Activated gamma-delta T cell treated with Interleukin-2 at 50 U/mL for 16 hours (primary cell): ENCODE measurements around the gene RBM23.
"Not testable (repeated sequence)": the region's sequence is repeated elsewhere in the genome, so short reads cannot be mapped to it uniquely, and the experiment has no call there.

Source experiments
- DNase-seq: peaks from one replicate; pipeline ENCODE4 v3.0.0-alpha.2; 2020

RBM23 gene

DNA sequence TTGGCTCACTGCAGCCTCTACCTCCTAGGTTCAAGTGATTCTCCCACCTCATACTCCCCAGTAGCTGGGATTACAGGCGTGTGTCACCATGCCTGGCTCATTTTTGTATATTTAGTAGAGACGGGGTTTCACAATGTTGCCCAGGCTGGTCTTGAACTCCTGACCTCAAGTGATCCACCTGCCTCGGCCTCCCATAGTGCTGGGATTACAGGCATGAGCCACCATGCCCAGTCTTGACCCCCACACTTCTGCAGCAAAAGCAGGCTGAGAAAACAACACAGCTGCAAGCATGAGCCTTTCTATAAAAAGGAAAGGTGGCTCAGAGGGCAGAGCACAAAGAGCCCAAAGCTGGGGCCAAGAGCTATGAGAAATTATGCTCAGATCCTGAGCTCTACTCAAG, 58.6 kb downstream of the RBM23 start:
- DNase-seq = not testable (repeated sequence)

DNA sequence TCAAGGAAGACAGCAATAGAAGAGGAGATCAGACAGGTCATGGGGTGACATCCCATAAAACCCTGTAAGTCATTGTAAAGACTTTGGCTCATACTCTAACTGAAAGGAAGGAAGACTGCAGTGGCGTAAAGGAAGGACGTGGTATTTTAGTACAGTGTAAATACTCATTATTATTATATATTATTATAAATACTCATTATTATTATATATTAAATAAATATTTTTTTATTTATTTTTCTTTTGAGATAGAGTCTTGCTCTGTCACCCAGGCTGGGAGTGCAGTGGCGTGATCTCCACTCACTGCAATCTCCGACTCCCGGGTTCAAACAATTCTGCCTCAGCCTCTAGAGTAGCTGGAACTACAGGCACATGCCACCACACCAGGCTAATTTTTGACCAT, 62.5 kb downstream of the RBM23 start:
- no peak for DNase-seq

- no peak for DNase-seq
These were observed 63.8 kb downstream of the RBM23 start for GRCh38 chr14:22854963-22855724.

GRCh38 chr14:22854296-22854695, 64.7 kb downstream of the RBM23 start:
- not testable (repeated sequence) for DNase-seq

GRCh38 chr14:22852940-22853767, 65.8 kb downstream of the RBM23 start:
- peak; percentile 93 for DNase-seq

DNA sequence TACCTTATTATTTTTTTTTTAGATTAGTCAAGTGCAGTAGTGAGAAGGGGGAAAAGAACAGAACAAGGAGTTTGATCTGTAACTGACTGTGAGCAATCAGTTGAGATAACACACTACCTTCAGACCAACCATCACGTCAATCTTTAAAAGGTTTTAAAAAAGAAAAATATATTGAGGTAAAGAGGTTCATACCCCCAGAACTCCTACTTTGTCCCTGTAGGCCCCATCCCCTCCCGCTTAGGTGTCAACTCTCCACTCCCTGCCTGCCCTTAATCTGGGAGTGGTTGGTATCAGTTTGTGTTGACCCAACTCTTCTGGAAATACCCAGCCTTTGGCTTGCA, 66.4 kb downstream of the RBM23 start:
- DNase-seq = no peak

DNA sequence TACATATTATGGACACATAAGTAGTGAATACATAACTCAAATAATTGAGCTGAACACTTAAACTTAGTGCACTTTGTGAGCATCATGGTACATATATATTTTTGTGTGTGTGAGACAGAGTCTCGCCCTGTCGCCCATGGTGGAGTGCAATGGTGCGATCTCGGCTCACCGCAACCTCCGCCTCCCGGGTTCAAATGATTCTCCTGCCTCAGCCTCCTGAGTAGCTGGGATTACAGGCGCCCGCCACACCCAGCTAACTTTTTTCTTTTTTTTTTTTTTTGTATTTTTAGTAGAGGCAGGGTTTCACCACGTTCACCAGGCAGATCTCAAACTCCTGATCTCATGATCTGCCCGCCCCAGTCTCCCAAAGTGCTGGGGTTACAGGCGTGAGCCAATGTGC, 66.8 kb downstream of the RBM23 start:
- DNase-seq = not testable (repeated sequence)

GRCh38 chr14:22850944-22851764, 67.8 kb downstream of the RBM23 start:
- no peak for DNase-seq

GRCh38 chr14:22849212-22849819, 69.6 kb downstream of the RBM23 start:
- DNase-seq = no peak

DNA sequence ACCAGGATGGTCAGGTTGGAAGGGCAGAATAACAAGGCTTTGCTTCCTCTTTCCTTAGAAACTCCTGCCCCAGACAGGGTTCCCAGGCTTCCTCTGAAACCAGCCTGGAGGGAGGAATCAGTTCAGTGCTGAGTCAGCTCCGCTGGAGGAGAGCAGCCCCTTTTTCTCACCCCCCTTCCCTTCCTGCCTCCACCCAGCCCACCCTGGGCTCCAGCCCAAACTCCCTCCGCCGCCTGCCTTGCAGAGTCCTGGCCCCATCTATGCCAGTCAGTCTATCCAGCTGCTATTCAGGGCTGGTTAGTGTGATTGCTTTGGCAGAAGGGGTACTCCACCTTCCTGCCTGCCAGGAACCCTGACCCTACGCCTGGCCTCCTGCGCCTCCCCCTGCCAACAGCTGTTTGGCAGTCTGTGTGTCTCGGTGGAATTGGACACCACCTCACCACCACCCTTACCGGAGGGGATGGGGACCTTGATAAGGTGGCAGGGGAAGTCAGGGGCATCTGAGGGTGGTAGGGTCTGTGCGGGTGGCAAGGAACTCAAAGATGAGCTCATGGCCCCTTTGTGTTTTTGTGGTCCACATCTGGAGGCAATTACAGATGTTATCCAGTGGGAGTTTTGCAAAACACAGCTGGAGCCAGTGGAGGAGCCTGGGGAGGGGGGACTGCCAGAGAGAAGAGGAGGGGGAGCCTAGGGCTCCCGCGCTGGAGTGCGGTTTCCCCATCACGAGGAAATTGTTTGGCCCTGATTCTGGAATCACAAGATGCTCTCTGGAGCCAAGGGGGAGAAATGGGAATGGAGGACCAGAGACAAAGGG, 70.4 kb downstream of the RBM23 start:
- DNase-seq = no peak

DNA sequence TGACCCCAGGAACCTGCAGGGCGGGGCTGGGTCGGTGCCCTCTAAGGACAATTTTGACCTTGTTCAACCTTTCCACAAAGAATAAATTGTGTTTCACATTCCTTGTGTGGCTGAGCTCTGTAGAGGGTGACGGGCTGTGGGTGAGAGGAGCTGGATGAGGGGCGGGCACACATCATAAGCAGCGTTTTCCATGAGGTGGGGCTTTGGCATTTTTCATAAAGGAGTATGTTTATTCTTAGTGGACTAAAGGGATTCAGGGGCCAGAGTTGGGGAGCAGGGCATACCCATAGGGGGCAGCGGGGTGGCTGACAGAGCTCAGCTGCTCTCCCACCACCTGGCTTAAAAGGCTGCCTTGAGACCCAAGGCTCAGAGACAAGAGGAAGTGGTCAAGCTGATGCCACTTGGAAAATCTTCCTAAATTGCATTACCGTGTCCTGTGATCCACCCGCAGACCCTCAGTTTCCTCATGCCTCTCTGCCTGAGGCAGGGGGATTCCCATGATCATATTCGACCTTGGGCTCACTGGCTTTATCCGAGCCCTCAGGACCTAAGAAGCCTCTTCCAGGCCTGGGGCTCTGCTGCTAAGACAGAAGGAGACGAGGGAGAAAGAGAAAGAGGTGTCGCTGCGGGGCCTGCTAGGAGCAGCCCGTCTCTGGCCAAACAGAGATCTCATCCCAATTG, 71.1 kb downstream of the RBM23 start:
- no peak for DNase-seq

- no peak for DNase-seq
These were observed 72.1 kb downstream of the RBM23 start for GRCh38 chr14:22846811-22847307.

- DNase-seq = no peak
These were observed 72.9 kb downstream of the RBM23 start for GRCh38 chr14:22845821-22846625.

GRCh38 chr14:22845103-22845394, 73.9 kb downstream of the RBM23 start:
- DNase-seq = no peak

DNA sequence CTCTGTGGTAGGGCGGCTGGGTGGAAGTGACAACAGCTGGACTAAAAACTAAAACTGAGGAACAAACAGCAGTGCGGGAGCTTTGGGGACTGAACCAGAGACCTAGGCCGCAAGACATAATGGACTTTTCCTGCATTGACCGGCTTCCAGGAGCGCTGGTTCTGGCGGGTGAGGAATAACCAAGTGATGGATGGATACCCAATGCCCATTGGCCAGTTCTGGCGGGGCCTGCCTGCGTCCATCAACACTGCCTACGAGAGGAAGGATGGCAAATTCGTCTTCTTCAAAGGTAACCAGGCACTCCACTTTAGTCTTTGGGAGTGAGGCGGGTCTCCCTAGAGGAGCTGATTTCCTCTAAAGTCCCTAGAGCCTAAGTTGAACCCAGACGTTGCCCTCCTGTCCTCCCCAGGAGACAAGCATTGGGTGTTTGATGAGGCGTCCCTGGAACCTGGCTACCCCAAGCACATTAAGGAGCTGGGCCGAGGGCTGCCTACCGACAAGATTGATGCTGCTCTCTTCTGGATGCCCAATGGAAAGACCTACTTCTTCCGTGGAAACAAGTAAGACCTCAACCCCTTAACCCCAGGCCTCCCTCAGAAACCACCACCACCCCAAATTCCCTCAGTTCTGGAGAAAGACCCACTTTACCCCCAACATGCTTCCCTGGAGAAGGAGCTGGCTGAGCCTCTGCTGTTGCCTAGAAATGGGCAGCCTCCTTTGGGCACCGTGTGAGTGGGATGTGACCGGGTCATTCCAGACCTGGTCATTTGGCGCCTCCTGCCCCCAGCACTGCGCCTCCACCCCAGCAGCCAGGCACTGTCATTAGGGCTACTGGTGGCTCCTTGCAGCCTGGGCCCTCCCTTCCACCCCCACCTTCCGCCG, 74.5 kb downstream of the RBM23 start:
- no peak for DNase-seq
